HCT116 (cell line): ENCODE data around the gene CLPX.

Experiments
- ATF3 ChIP-seq: IDR thresholded peaks from 2 replicates; pipeline ENCODE4 v1.6.1; 2012
- CEBPB ChIP-seq: IDR thresholded peaks from 2 replicates; pipeline ENCODE4 v1.6.1; 2012; ENCODE audit warnings: low read depth
- CTCF ChIP-seq, 3 experiments: fragments of 200-600 bp in 1 of 3; sonication (generic) in 1 of 3; IDR thresholded peaks in 2 of 3; conservative IDR thresholded peaks in 1 of 3; 2 replicates each; pipeline ENCODE4 v1.5.1; 2012 to 2017; ENCODE audit warnings: low read depth in 2 of 3, low read length in 2 of 3, antibody characterized with exemption in 1 of 3, borderline replicate concordance in 1 of 3, control low read depth in 1 of 3, mild to moderate bottlenecking in 1 of 3, mixed read lengths in 1 of 3, mixed run types in 1 of 3, moderate library complexity in 1 of 3; ENCODE audit not compliant: insufficient read depth in 1 of 3
- ELF1 ChIP-seq: IDR thresholded peaks from 2 replicates; pipeline ENCODE4 v1.6.1; 2012; ENCODE audit warnings: low read depth, borderline replicate concordance
- EZH2 ChIP-seq: fragments of 200-600 bp; sonication (generic); IDR thresholded peaks from 2 replicates; pipeline ENCODE4 v1.6.1; 2017; ENCODE audit warnings: antibody characterized with exemption, mixed run types
- JUND ChIP-seq: IDR thresholded peaks from 2 replicates; pipeline ENCODE4 v1.6.1; 2012
- MAX ChIP-seq: IDR thresholded peaks from 2 replicates; pipeline ENCODE4 v1.6.1; 2012
- POLR2A ChIP-seq: IDR thresholded peaks from 2 replicates; pipeline ENCODE4 v1.7.0; 2011; ENCODE audit warnings: borderline replicate concordance; ENCODE audit not compliant: insufficient read depth, insufficient read length; ENCODE audit errors: extremely low read depth
- POLR2AphosphoS5 ChIP-seq: IDR thresholded peaks from 2 replicates; pipeline ENCODE4 v1.6.1; 2011; ENCODE audit warnings: mild to moderate bottlenecking, low read depth, low read length, moderate library complexity
- RAD21 ChIP-seq: IDR thresholded peaks from 2 replicates; pipeline ENCODE4 v1.6.1; 2012; ENCODE audit warnings: low read depth, mild to moderate bottlenecking
- SP1 ChIP-seq: IDR thresholded peaks from 2 replicates; pipeline ENCODE4 v1.6.1; 2012; ENCODE audit warnings: low read depth
- SRF ChIP-seq: IDR thresholded peaks from 2 replicates; pipeline ENCODE4 v1.6.1; 2012; ENCODE audit warnings: low read depth
- ZFX ChIP-seq: fragments of 450-650 bp; IDR thresholded peaks from 2 replicates; pipeline ENCODE4 v1.6.1; 2017
- ZNF274 ChIP-seq: fragments of 200-500 bp; sonication (Bioruptor generic); IDR thresholded peaks from 2 replicates; pipeline ENCODE4 v1.6.1; 2014; ENCODE audit warnings: mild to moderate bottlenecking, low read depth, low read length, inconsistent platforms

- TF ChIP-seq POLR2A (no peak), SRF (no peak), ATF3 (no peak), CTCF (IDR thresholded peaks at IDR 0.05 in 2 of 3, conservative IDR thresholded peaks at IDR 0.05 in 1 of 3; ENCODE audit: borderline replicate concordance in 1 of 3, insufficient read depth in 1 of 3, low read depth in 2 of 3, low read length in 2 of 3) (no peak), POLR2AphosphoS5 (no peak), JUND (no peak), RAD21 (no peak), EZH2 (no peak), SP1 (no peak), MAX (no peak), ELF1 (no peak), ZNF274 (no peak), CEBPB (no peak), ZFX (no peak)
Observed at GRCh38 chr15:65219137-65219536, 34.0 kb upstream of the CLPX start.
